ENCODE results near the gene FAH. TPM values are rescaled to one million over a fixed set of nuclear protein-coding genes. Genes with fewer than 3 reads are reported as not detected.

FAH gene
- total RNA-seq, 1 donor from 2014 or later: 16.2 TPM

GRCh38 chr15:80107774-80108173 is 45.0 kb upstream of the FAH start:
- Mint-ChIP-seq H3K4me3 (ENCODE audit: unreplicated experiment) (no peak overlapping the region), H3K36me3 (ENCODE audit: low read depth) (peaks cover 1% of the 10 kb centered on the region), H3K27me3 (ENCODE audit: low read depth) (no peaks in the 10 kb centered on the region), H3K9me3 (ENCODE audit: low read depth) (no peaks in the 10 kb centered on the region), H3K4me1 (ENCODE audit: low read depth) (peaks cover 11% of the 10 kb centered on the region), H3K27ac (ENCODE audit: unreplicated experiment) (no peak overlapping the region)
- no peak for DNase-seq (ENCODE audit: low spot score)
- no peak for TF ChIP-seq CTCF (IDR thresholded peaks at IDR 0.05)

- no peak overlapping the region for H3K27ac Mint-ChIP-seq (ENCODE audit: unreplicated experiment)
Observed at GRCh38 chr15:80109388-80109787, 43.4 kb upstream of the FAH start.

GRCh38 chr15:80110920-80111319 is 41.9 kb upstream of the FAH start:
- Mint-ChIP-seq H3K9me3 (ENCODE audit: low read depth) (no peaks in the 10 kb centered on the region), H3K27me3 (ENCODE audit: low read depth) (no peaks in the 10 kb centered on the region), H3K27ac (ENCODE audit: unreplicated experiment) (no peak overlapping the region), H3K4me3 (ENCODE audit: unreplicated experiment) (no peak overlapping the region), H3K4me1 (ENCODE audit: low read depth) (peaks cover 10% of the 10 kb centered on the region), H3K36me3 (ENCODE audit: low read depth) (no peaks in the 10 kb centered on the region)
- no peak for TF ChIP-seq CTCF (IDR thresholded peaks at IDR 0.05)
- no peak for DNase-seq (ENCODE audit: low spot score)

More at GRCh38 chr15:80109388-80109787, 43.4 kb upstream of the FAH start:
- peaks cover 11% of the 10 kb centered on the region for H3K4me1 Mint-ChIP-seq (ENCODE audit: low read depth)
- H3K36me3 Mint-ChIP-seq (ENCODE audit: low read depth): peaks cover under 1% of the 10 kb centered on the region
- H3K4me3 Mint-ChIP-seq (ENCODE audit: unreplicated experiment): no peak overlapping the region
- H3K9me3 Mint-ChIP-seq (ENCODE audit: low read depth): no peaks in the 10 kb centered on the region
- no peak for TF ChIP-seq CTCF (IDR thresholded peaks at IDR 0.05)
- no peak for DNase-seq (ENCODE audit: low spot score)
- H3K27me3 Mint-ChIP-seq (ENCODE audit: low read depth): no peaks in the 10 kb centered on the region

GRCh38 chr15:80114114-80114513 is 38.7 kb upstream of the FAH start:
- DNase-seq (ENCODE audit: low spot score): no peak
- Mint-ChIP-seq H3K27ac (ENCODE audit: unreplicated experiment) (no peak overlapping the region), H3K4me3 (ENCODE audit: unreplicated experiment) (no peak overlapping the region), H3K36me3 (ENCODE audit: low read depth) (no peaks in the 10 kb centered on the region), H3K4me1 (ENCODE audit: low read depth) (peaks cover 11% of the 10 kb centered on the region), H3K27me3 (ENCODE audit: low read depth) (no peaks in the 10 kb centered on the region), H3K9me3 (ENCODE audit: low read depth) (no peaks in the 10 kb centered on the region)
- TF ChIP-seq CTCF (IDR thresholded peaks at IDR 0.05): no peak

GRCh38 chr15:80115021-80115420 is 37.8 kb upstream of the FAH start:
- no peak for DNase-seq (ENCODE audit: low spot score)
- H3K27me3 Mint-ChIP-seq (ENCODE audit: low read depth): no peaks in the 10 kb centered on the region
- no peak for TF ChIP-seq CTCF (IDR thresholded peaks at IDR 0.05)
- no peak overlapping the region for H3K27ac Mint-ChIP-seq (ENCODE audit: unreplicated experiment)
- H3K4me1 Mint-ChIP-seq (ENCODE audit: low read depth): peaks cover 11% of the 10 kb centered on the region
- H3K36me3 Mint-ChIP-seq (ENCODE audit: low read depth): no peaks in the 10 kb centered on the region
- H3K9me3 Mint-ChIP-seq (ENCODE audit: low read depth): no peaks in the 10 kb centered on the region
- H3K4me3 Mint-ChIP-seq (ENCODE audit: unreplicated experiment): no peak overlapping the region
